Activated T-cell treated with anti-CD3 and anti-CD28 coated beads for 48 hours (primary cell): ENCODE measurements around the gene CNOT2.

Experiments
- DNase-seq: peaks from one replicate; pipeline ENCODE4 v3.0.0-alpha.2; 2020; ENCODE audit warnings: low read depth

CNOT2 gene, protein sequence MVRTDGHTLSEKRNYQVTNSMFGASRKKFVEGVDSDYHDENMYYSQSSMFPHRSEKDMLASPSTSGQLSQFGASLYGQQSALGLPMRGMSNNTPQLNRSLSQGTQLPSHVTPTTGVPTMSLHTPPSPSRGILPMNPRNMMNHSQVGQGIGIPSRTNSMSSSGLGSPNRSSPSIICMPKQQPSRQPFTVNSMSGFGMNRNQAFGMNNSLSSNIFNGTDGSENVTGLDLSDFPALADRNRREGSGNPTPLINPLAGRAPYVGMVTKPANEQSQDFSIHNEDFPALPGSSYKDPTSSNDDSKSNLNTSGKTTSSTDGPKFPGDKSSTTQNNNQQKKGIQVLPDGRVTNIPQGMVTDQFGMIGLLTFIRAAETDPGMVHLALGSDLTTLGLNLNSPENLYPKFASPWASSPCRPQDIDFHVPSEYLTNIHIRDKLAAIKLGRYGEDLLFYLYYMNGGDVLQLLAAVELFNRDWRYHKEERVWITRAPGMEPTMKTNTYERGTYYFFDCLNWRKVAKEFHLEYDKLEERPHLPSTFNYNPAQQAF

DNA sequence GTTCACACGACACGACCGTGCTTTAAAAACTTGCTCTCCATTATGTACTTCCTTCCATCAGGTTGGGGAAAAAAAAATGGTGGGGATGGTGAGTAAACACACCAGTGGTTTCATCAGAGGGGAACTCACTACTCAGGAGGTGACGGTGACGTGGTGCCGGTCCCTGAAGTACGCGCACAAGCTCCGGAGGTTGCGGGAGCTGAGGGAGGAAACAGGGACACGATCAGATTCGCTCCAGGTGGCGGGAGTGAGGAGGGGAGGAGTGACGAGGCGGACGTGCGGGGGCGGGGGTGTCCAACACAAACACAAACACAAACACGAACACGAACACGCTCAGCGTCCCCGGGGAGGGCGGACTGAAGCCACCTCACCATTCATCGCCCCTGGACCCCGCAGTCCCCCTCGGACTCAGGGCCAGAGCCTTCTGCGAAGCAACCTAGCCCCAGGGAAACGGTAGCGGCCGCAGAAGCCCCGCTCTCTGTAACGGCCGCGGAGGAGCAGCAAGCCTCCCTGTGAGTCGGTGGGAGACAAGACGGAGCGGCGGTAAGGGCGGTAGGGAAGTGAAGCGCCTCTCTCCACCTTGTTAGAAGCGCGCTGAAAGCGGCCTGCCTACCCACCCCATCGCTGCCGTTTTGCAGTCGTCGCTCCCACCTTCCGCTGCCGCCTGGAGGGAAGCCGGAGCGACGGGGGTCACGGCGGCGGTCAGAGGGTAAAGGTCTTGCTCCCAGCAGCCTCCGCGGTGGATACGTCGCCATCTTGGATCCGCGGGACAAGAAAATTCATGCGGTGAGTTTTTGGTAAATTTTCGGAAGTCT lies at the start of gene CNOT2:
Gene CNOT2 (plus strand): TSS at position 739 of the 815 bp plus-strand sequence. CDS start 34,794 bp downstream, outside the sequence.
- DNase-seq: peak; percentile 87

DNA sequence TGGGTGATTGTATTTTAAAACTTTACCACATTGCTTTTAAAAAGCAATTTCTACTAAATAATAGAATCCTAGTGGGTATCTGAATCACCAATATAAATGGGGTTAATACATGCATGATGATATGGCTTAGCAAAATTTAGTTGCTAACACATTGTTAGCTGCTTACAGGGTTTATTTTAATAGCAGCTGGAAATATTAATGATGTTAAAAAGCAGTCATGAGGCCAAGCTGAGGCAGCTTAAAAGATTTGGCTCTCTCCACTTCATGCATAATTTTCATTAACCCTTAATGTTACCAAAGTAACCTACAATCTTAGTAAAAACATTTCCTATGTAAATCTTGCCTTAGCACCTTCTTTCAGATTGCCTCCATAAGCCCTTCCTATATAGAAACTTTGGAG lies 49.2 kb upstream of the CNOT2 start:
- no peak for DNase-seq

DNA sequence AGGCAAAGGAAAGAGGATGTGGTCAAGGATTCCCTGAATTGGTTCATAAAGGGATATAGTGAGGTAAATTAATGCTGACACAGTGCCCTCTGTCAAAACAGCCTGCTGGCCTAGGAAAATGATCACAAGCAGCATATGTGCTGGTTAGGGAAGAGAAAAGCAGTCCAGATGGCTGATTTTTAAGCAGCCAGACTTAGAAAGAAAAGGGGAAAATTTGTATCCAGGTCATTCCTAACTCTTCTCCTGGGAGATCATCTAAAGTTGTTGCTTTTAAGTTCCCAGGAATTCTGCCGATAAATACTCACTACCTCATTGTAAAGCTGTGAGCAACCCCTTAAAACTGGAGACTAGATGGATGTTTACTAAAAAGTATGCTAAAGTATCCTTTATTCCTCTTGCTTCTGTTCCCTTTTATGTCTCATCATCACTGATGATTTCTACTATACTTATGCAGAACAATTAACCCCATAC lies 46.4 kb upstream of the CNOT2 start:
- no peak for DNase-seq

DNA sequence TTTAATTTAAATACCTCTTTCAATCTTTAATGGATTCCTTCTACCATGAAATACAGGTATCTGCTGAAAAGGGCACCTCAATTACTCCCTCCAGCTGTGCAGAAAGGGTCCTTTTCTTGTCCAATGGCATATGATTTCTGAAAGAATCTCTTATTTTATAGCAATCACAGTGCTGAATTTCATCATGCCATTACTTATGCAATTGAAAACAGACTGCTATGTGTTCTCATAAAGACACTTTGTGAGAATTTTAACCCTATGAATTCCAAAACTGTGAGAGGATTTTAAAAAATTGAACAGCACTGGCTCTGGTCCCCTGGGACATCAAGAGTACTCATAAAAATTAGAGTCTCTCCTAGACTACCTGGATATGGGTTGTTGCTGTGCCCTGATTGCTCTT lies 45.9 kb upstream of the CNOT2 start:
- DNase-seq: no peak

DNA sequence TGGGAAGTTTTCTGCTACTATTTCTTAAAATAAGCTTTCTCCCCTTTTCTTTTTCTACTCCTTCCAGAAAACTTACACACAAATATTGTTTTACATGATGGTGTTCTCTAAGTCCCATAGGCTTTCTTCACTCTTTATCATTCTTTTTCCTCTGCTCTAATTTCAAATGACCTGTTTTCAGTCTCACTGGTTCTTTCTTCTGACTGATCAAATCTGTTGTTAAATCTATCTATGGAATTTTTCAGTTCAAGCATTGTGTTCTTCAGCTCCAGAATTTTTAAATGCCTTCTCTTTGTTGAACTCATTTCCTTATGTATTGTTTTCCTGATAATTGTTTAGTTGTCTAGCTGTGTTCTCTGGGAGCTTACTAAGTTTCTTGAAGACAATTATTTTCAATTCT lies 29.5 kb upstream of the CNOT2 start:
- DNase-seq: no peak

DNA sequence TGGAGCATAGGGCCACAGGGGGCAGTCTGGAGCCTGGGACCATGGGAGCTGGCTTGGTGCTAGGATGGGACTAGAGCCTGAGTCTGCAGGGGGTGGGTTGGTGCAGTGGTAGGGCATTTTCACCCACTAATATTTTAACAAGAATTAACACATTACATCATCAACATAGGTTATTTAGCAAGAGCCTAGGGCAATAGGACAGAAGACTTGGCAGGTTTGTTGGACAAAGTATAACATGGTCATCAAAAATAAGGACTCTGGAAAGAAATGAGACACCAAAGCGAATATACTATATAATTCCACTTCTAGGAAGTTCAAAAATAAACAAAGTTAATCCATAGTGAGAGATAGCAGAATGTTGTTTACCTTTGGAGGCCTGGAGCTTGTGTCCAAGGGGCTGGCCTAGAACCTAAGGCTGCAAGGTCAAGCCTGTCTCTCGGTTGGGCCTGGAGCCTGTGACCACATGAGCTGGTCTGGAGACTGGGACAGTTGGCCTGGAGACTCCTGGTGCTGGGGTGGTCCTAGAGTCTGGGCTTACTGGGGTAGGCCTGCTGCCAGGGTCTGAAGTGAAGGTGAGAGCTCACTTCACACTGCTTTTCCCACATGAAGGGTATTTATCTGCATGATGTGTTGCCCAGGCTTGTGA lies 28.1 kb upstream of the CNOT2 start:
- DNase-seq: no peak

DNA sequence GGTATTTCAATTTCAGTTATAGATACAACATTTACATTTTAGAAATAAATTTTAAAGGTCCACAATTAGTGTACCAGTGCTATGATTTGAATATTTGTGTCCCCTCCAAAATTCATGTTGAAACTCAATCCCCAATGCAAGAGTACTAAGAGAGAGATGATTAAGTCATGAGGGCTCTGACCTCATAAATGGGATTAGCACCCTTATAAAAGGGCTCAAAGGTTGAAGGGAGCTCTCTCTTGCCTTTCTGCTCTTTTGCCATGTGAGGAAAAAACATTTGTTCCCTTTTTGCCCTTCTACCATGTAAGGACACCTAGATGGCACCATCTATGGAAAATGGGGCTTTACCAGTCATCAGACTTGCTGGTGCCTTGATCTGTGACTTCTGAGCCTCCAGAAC lies 25.8 kb upstream of the CNOT2 start:
- no peak for DNase-seq

DNA sequence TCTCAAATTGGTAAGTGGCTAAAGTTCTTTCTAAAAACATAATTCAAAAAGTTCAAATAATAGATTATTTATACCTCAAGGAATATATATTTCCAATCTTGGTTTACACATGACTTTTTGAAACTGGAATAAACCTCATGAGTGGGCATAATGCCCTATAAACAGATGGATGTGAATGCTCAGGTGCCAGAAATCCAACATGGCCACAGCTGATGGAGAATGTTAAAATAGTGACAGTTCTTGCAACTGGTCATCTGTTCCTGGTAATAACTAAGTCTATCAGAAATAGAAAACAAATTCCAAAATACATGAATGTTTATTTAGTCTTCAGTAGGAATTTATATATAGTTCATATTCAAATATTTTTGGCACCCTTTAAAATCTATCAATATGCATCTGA lies 21.6 kb upstream of the CNOT2 start:
- DNase-seq: no peak

DNA sequence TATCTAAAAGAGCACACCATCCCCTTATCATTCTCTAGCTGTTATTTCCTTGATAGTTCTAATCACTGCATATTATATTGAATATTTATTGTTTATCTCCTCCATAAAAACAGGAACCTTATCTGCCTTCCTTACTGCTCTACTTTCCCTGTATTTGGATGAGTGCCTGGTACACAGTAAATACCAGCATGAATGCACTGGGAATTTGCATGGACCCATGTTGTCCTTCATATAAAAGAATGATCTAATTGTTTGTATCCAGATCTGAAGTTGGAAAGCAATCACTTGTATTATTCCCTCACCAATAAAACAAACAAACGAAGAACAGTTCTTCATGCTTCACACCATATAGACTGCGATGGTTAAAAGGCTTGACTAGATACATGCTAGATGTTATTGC lies 15.3 kb upstream of the CNOT2 start:
- no peak for DNase-seq

DNA sequence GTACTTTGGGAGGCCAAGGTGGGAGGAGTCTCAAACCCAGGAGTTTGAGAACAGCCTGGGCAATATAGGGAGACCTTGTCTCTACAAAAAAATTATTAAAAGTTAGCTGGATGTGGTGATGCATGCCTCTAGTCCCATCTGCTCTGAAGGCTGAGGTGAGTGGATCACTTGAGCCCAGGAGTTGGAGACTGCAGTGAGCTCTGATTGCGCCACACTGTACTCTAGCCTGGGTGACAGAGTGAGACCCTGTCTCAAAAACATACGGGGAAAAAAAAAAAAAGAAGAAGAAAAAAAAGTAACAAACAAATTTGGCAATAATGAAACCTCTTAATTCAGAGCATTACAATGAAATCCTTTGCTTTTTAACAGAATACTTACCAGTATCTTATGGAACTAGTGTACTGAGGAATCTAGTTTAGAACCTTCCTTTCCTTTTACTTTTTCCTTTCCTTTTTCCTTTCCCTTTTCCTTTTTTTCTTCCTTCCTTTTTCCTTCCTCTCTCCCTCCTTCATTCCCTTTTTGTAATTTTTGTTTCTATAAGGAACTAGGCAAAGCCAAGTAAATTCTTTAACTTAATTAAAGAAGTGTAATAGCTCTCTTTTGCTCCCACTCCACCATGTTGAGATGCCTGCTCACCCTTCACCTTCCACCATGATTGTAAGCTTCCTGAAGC lies 12.2 kb upstream of the CNOT2 start:
- no peak for DNase-seq

DNA sequence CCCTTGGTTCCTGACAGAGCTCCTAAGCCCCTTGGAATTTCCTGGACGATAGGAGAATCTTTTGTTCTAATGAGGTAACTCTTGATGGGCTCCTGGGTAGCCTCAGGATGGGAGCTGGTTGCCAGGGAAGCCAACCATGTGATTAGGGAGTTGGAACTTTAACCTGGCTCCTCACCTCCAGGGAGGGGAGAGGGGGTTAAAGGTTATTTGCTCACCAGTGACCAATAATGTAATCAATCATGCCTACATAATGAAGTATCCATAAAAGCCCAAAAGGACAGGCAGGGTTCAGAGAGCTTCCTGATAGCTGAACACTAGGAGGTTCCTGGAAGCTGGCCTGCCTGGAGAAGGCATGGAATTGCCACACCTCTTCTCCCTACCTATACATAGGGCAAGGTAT lies 6.2 kb upstream of the CNOT2 start:
- no peak for DNase-seq

DNA sequence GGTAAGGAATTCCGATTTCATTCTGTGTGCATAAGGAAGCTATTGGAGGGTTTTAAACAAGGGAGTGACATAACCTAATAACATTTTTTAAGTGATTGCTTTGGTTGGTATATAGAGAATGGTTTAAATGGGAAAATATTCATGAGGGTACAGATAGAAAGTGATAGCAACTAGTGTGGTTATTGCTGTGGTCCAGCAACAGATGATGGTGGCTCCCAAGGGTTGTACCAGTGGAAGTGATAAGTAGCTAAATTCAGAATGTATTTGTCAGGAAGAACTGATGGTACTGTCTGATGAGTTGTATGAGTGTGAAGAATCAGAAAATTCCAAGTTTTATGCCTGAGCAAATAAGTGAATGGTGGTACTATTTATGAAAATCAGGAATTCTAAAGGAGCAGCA lies 2.6 kb upstream of the CNOT2 start:
- DNase-seq: no peak

DNA sequence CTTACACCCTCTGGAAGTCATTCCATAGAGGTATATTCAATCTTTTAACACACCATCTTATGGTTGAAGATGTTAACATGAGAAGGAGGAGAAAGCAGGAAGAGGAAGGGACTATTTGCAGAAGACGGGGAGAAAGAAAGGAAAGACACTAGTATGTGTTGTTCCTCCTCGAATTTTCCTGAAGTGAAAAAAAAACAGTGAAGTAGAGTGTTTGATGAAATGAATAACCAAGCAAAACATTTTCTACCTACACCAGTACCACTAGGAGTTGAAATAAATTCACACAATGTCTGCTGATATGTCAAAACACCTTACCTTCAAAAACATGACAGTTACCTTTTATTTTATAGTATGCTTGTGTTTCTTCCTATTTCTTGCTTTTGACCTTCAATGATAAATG lies 1.4 kb upstream of the CNOT2 start:
- no peak for DNase-seq

DNA sequence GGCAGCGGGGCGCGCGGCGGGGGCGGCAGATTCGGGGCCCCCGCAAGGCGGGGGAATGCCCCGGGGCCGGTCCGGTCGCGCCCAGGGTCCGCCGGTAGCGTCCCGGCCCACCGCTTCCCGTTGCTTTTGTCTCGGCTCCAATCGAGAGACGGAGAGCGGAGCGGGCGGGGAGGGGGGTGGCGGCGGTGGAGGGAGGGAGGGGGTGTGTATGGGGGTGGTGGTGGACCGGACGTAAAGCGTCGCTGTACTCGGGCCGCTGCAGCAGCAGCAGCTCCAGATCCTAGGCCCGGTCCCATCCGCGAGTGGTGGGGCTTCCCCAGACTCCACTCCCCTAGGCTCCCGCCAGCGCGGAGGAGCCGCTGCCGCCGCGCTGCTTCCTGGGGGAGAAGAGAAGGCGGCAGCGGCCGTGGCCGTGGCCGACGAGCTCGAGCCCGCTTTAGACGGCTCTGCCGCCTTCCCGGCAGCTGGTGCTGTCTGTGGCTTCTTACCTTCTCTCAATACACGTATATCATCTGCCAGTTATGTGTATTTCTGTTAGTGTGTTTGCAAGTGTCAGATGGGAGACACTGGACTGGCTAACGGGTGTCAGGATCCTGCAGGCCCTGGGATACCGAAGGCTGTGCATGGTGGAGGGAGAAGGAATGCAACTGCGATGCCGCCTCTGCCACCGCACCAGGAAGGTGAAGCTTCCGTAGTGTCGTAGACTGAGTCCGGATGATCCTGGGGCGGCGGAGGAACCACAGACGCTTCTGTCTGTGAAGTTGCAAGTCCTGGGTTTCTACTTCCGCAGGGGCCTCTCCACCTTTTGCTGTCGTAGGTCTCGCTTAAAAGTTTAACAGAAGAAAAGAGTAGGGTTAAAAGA lies 508 bp downstream of the CNOT2 start:
- DNase-seq: peak; percentile 54

DNA sequence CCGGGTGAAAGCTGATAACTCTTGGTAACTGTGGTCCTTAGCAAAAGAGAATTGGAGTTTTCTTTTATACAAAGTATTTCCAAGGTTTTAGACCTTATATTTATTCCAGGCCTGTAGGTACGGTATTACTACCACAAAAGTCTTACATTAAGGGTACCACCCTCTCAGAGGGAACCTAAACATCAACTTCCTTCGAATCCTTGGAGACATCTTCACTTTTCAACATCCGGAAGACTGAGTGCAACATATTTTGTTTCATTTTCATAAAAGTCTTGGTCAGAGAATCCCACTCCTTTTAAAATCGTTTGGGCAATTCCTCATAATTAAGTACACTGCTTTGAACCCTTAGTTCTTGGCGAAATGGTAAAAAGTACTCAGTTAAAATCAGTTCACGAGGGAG lies 1.2 kb downstream of the CNOT2 start:
- no peak for DNase-seq

DNA sequence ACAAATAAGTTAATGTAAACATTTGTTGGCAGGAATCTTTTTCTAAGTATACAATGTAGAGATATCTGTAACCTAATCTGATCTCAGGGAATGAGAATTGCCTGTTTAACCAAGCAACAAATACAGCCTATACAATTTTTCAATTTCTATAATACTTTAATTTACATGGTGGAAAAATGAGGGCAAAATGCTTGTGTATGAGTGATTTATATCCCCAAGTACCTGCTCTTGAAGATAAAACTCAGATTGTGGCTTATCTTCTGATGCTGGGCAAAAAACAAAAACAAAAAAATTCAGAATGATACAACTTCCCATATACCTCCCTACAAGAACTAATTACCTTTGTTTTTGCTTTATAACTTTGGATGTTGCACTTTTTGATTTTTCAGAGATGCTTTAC lies 2.2 kb downstream of the CNOT2 start:
- DNase-seq: no peak

DNA sequence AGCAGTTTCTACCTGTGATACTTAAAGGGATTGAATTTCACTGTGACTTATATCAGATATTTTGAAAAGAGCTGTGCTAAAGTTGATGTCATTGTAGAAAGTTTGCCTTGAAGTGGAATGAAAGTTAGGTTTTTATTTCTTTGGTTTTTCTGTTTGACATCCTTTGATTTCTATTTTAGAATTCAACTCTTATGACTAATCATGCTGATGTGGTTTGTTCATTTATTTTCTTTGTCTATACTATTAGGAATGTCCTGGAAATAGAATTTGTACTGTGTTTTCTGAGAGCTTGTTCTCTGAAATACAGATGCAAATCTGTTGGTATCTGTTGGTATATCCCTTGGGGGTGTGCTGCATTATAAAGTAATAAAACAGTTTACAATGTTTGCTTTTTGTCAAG lies 3.3 kb downstream of the CNOT2 start:
- no peak for DNase-seq

DNA sequence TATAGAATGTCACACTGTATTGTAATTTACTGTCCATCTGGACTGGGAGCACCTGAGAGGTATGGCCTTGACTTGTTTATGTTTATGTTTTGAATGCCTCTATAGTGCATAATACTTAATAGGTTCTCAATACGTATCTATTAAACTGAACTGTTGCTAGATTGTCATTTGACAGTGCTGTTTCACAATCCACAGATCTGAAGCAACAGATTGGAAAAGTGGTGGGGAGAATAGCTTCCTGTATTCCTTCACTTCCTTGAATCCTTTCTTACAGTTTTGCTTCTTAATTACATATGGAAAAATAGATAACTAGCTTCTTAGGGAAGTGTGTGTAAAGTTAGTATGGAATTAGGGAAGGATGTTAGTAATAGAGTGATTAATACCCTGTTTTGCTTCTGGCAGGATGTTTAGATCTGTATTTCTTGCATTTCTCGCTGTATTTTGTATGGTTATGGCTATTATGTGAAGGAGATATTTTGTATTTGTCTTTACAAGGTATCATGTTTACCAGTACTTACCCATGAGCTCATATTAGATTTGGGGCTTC lies 4.5 kb downstream of the CNOT2 start:
- DNase-seq: no peak

DNA sequence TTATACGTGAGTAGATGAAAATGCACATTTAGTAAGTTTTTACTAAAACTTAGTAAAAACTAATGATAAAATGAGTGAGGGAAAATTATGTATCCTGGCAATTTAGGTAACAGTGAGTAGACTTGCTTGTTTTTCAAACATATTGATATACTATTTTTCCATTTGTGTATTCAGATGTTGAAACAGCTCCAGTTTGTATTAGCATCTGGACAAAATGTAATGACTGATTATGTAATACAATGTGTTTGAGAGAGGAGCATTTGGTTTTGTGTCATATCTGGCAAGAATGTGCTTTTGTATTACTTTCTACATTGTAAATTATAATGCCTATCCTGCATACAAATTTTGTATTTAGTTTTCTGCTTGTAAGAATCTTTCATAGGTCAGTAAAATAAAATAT lies 5.6 kb downstream of the CNOT2 start:
- DNase-seq: no peak

DNA sequence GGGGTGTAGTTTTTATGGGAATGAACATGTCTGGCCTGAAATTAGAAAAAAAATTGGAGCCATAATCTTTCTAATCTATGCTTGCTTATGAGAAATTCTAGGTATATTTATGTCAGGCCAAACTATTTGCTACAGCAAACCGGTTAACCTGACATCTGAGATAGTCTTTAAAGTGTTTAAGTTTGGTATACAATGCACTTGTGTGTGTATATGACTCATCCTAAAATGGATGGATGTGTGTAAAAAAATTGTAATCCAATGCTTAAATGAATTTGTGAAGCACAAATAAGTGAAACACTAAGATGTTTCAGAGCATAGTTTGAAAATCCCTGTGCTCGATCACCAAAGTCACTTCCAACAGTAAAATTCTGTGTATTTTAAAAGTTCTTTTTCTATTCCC lies 6.7 kb downstream of the CNOT2 start:
- no peak for DNase-seq

DNA sequence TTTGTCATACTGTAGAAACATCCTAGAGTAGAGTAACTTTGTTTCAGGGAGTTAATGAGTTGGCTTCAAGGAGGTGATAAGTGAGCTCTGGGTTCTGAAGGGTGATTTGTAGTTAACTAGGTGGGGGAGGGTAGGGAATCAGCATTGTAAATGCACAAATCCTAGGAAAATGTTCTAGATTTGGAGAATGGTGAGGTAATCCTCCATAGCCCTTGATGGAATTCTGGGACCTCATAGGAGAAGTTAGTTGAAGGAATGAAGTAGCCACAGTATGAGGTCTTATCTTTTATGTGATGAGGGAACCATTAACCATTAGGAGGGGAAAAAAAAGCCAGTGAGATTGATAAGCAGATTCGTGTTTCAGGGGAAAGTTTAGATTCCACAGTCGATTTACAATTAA lies 8.0 kb downstream of the CNOT2 start:
- no peak for DNase-seq
